WTC11 (cell line): ENCODE results near the gene PXT1. TPM values are rescaled to one million over a fixed set of nuclear protein-coding genes. Genes with fewer than 3 reads are reported as not detected.

Experiments
- ATAC-seq: fragments of 200-7000 bp; cut with Tn5 transposase; 2 replicates; pipeline ENCODE4 v1.10.0; 2021; ENCODE audit warnings: mild to moderate bottlenecking, moderate library complexity
- CTCF ChIA-PET: fragments of 300-600 bp; sonication (Branson Sonifier 250); formaldehyde crosslinking; loops from one replicate; lab custom pipeline; 2021; ENCODE audit warnings: antibody characterized with exemption; lab: Charles Lee
- POLR2A ChIA-PET: fragments of 350-600 bp; sonication (Branson Sonifier 250); formaldehyde crosslinking; loops from one replicate; lab custom pipeline; 2021; ENCODE audit warnings: antibody characterized with exemption; lab: Charles Lee
- DNase-seq: peaks from one replicate; pipeline ENCODE4 v3.0.0; 2021; ENCODE audit warnings: low spot score
- H3K27ac Mint-ChIP-seq: 2 replicates; pipeline ENCODE4 v1.8.0; 2021; ENCODE audit warnings: mixed read lengths
- H3K27me3 Mint-ChIP-seq: 2 replicates; pipeline ENCODE4 v1.8.0; 2021; ENCODE audit warnings: low read depth, mild to moderate bottlenecking, moderate library complexity, mixed read lengths
- H3K36me3 Mint-ChIP-seq: 2 replicates; pipeline ENCODE4 v1.8.0; 2021; ENCODE audit warnings: mixed read lengths
- H3K4me1 Mint-ChIP-seq: 2 replicates; pipeline ENCODE4 v1.8.0; 2022; ENCODE audit warnings: mixed read lengths
- H3K4me3 Mint-ChIP-seq: 2 replicates; pipeline ENCODE4 v1.8.0; 2021; ENCODE audit warnings: mild to moderate bottlenecking, moderate library complexity, mixed read lengths
- H3K9me3 Mint-ChIP-seq: 2 replicates; pipeline ENCODE4 v1.8.0; 2021; ENCODE audit warnings: mixed read lengths
- CBFB ChIP-seq: sonication (generic); formaldehyde crosslinking; IDR thresholded peaks from 2 replicates; pipeline ENCODE4 v1.8.1; 2022; ENCODE audit warnings: mild to moderate bottlenecking, low read depth, missing genetic modification reagents
- E2F5 ChIP-seq: sonication (generic); formaldehyde crosslinking; IDR thresholded peaks from 2 replicates; pipeline ENCODE4 v1.8.1; 2022; ENCODE audit warnings: mild to moderate bottlenecking, moderate library complexity, missing genetic modification reagents
- ESRRA ChIP-seq: sonication (generic); formaldehyde crosslinking; IDR thresholded peaks from 2 replicates; pipeline ENCODE4 v1.8.1; 2022; ENCODE audit warnings: mild to moderate bottlenecking, missing genetic modification reagents, borderline replicate concordance
- FOXJ3 ChIP-seq: sonication (generic); formaldehyde crosslinking; IDR thresholded peaks from 2 replicates; pipeline ENCODE4 v1.9.0; 2021; ENCODE audit warnings: missing genetic modification reagents, mild to moderate bottlenecking, borderline replicate concordance
- FOXK1 ChIP-seq: sonication (generic); formaldehyde crosslinking; IDR thresholded peaks from 2 replicates; pipeline ENCODE4 v1.8.0; 2022; ENCODE audit warnings: mild to moderate bottlenecking, moderate library complexity, missing genetic modification reagents
- FOXP1 ChIP-seq: sonication (generic); formaldehyde crosslinking; IDR thresholded peaks from 2 replicates; pipeline ENCODE4 v1.8.0; 2022; ENCODE audit warnings: missing genetic modification reagents, mild to moderate bottlenecking, moderate library complexity, borderline replicate concordance
- GRHL2 ChIP-seq: fragments of 250-450 bp; sonication (Bioruptor Pico); IDR thresholded peaks from 2 replicates; pipeline ENCODE4 v1.8.0; 2022; ENCODE audit warnings: mild to moderate bottlenecking, moderate library complexity; ENCODE audit not compliant: insufficient replicate concordance, severe bottlenecking
- HMGA2 ChIP-seq: fragments of 250-450 bp; sonication (Bioruptor Pico); IDR thresholded peaks from 2 replicates; pipeline ENCODE4 v1.4.0; 2021; ENCODE audit warnings: mild to moderate bottlenecking, moderate library complexity
- IRF2 ChIP-seq: sonication (generic); formaldehyde crosslinking; IDR thresholded peaks from 2 replicates; pipeline ENCODE4 v1.8.0; 2022; ENCODE audit warnings: low read depth, missing genetic modification reagents, borderline replicate concordance
- JAZF1 ChIP-seq: fragments of 250-450 bp; sonication (Bioruptor Pico); IDR thresholded peaks from 2 replicates; pipeline ENCODE4 v1.9.0; 2021; ENCODE audit warnings: moderate library complexity, mild to moderate bottlenecking, inconsistent platforms
- KAT7 ChIP-seq: sonication (generic); formaldehyde crosslinking; IDR thresholded peaks from 2 replicates; pipeline ENCODE4 v1.8.1; 2023; ENCODE audit warnings: missing genetic modification reagents, mild to moderate bottlenecking, borderline replicate concordance
- MYBL2 ChIP-seq: sonication (generic); formaldehyde crosslinking; IDR thresholded peaks from 2 replicates; pipeline ENCODE4 v1.8.1; 2023; ENCODE audit warnings: mild to moderate bottlenecking, moderate library complexity, missing genetic modification reagents
- PREB ChIP-seq: sonication (generic); formaldehyde crosslinking; IDR thresholded peaks from 2 replicates; pipeline ENCODE4 v1.8.1; 2022; ENCODE audit warnings: mild to moderate bottlenecking, missing genetic modification reagents, moderate library complexity, borderline replicate concordance
- RORB ChIP-seq: fragments of 250-450 bp; sonication (Bioruptor Pico); IDR thresholded peaks from 2 replicates; pipeline ENCODE4 v1.9.0; 2021; ENCODE audit warnings: mild to moderate bottlenecking
- SMAD3 ChIP-seq: sonication (generic); formaldehyde crosslinking; IDR thresholded peaks from 2 replicates; pipeline ENCODE4 v1.8.0; 2022; ENCODE audit warnings: missing genetic modification reagents, mild to moderate bottlenecking, borderline replicate concordance
- SOX15 ChIP-seq: fragments of 250-450 bp; sonication (Bioruptor Pico); IDR thresholded peaks from 2 replicates; pipeline ENCODE4 v1.9.0; 2021; ENCODE audit warnings: mild to moderate bottlenecking
- TEAD4 ChIP-seq: sonication (generic); formaldehyde crosslinking; IDR thresholded peaks from 2 replicates; pipeline ENCODE4 v1.8.0; 2022; ENCODE audit warnings: mild to moderate bottlenecking, missing genetic modification reagents
- ZMAT4 ChIP-seq: fragments of 250-450 bp; sonication (Bioruptor Pico); IDR thresholded peaks from 2 replicates; pipeline ENCODE4 v1.9.0; 2021; ENCODE audit warnings: mild to moderate bottlenecking
- ZNF121 ChIP-seq: sonication (generic); formaldehyde crosslinking; IDR thresholded peaks from 2 replicates; pipeline ENCODE4 v1.8.0; 2023; ENCODE audit warnings: missing genetic modification reagents
- ZNF232 ChIP-seq: sonication (generic); formaldehyde crosslinking; IDR thresholded peaks from 2 replicates; pipeline ENCODE4 v1.8.0; 2022; ENCODE audit warnings: mild to moderate bottlenecking, missing genetic modification reagents
- ZNF317 ChIP-seq: sonication (generic); formaldehyde crosslinking; IDR thresholded peaks from 2 replicates; pipeline ENCODE4 v1.8.1; 2023; ENCODE audit warnings: low read depth, mild to moderate bottlenecking, moderate library complexity, missing genetic modification reagents, borderline replicate concordance
- ZNF423 ChIP-seq: fragments of 250-450 bp; sonication (Bioruptor Pico); IDR thresholded peaks from 2 replicates; pipeline ENCODE4 v2.1.2; 2022; ENCODE audit warnings: mild to moderate bottlenecking, moderate library complexity
- ZNF512 ChIP-seq: sonication (generic); formaldehyde crosslinking; IDR thresholded peaks from 2 replicates; pipeline ENCODE4 v1.8.1; 2022; ENCODE audit warnings: missing genetic modification reagents, borderline replicate concordance
- total RNA-seq: library from RNA; stranded (reverse); gene quantifications from 3 replicates; pipeline ENCODE4 v1.2.3, GENCODE V29; 2021
- TF ChIP-seq, protein P1 (sequence below): fragments of 250-450 bp; sonication (Bioruptor Pico); IDR thresholded peaks from 2 replicates; pipeline ENCODE4 v1.9.0; 2021; ENCODE audit warnings: mild to moderate bottlenecking

Gene PXT1
- total RNA-seq, 1 experiment from 2014 or later: 0.15 TPM

- no peaks in the 10 kb centered on the region for H3K4me1 Mint-ChIP-seq
- H3K27me3 Mint-ChIP-seq: no peaks in the 10 kb centered on the region
- no peaks in the 10 kb centered on the region for H3K9me3 Mint-ChIP-seq
- CTCF ChIA-PET: interaction anchor here (0.8 to 1.1 kb wide), 3 partner anchors 17 to 102 kb away, joined by 3 read pairs; no protein-coding TSS in a partner anchor
- POLR2A ChIA-PET: no interaction called here
- no peak for DNase-seq
- no peak overlapping the region for H3K4me3 Mint-ChIP-seq
- no peak overlapping the region for H3K27ac Mint-ChIP-seq
- TF ChIP-seq CBFB (CRISPR knock-in tag) (no peak), FOXP1 (no peak), JAZF1 (CRISPR knock-in tag) (no peak), PREB (CRISPR knock-in tag) (no peak), ZNF232 (CRISPR knock-in tag) (no peak), MYBL2 (CRISPR knock-in tag) (no peak), GRHL2 (CRISPR knock-in tag) (no peak), KAT7 (no peak), IRF2 (no peak)
- TF ChIP-seq, all 79 proteins: peak for 0
- no peaks in the 10 kb centered on the region for H3K36me3 Mint-ChIP-seq
- ATAC-seq: no peak
These were observed 38.5 kb downstream of the PXT1 start for GRCh38 chr6:36404164-36404563.

GRCh38 chr6:36402481-36402880 is 40.2 kb downstream of the PXT1 start:
- Mint-ChIP-seq H3K4me1 (no peaks in the 10 kb centered on the region), H3K36me3 (no peaks in the 10 kb centered on the region), H3K27me3 (no peaks in the 10 kb centered on the region), H3K27ac (no peak overlapping the region), H3K9me3 (no peaks in the 10 kb centered on the region), H3K4me3 (no peak overlapping the region)
- no peak for DNase-seq
- ChIA-PET CTCF (interaction anchor here (0.7 to 1.4 kb wide), 2 partner anchors 28 to 281 kb away, joined by 3 read pairs; no protein-coding TSS in a partner anchor), POLR2A (no interaction called here)
- no peak for TF ChIP-seq ZMAT4 (CRISPR knock-in tag)
- TF ChIP-seq HMGA2 (CRISPR knock-in tag): no peak
- no peak for TF ChIP-seq E2F5
- no peak for TF ChIP-seq RORB (CRISPR knock-in tag)
- no peak for TF ChIP-seq ESRRA (CRISPR knock-in tag)
- no peak for TF ChIP-seq SMAD3 (CRISPR knock-in tag)
- TF ChIP-seq, protein P1, sequence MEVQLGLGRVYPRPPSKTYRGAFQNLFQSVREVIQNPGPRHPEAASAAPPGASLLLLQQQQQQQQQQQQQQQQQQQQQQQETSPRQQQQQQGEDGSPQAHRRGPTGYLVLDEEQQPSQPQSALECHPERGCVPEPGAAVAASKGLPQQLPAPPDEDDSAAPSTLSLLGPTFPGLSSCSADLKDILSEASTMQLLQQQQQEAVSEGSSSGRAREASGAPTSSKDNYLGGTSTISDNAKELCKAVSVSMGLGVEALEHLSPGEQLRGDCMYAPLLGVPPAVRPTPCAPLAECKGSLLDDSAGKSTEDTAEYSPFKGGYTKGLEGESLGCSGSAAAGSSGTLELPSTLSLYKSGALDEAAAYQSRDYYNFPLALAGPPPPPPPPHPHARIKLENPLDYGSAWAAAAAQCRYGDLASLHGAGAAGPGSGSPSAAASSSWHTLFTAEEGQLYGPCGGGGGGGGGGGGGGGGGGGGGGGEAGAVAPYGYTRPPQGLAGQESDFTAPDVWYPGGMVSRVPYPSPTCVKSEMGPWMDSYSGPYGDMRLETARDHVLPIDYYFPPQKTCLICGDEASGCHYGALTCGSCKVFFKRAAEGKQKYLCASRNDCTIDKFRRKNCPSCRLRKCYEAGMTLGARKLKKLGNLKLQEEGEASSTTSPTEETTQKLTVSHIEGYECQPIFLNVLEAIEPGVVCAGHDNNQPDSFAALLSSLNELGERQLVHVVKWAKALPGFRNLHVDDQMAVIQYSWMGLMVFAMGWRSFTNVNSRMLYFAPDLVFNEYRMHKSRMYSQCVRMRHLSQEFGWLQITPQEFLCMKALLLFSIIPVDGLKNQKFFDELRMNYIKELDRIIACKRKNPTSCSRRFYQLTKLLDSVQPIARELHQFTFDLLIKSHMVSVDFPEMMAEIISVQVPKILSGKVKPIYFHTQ (CRISPR knock-in tag): no peak
- TF ChIP-seq ZNF121 (CRISPR knock-in tag): no peak
- no peak for ATAC-seq

DNA sequence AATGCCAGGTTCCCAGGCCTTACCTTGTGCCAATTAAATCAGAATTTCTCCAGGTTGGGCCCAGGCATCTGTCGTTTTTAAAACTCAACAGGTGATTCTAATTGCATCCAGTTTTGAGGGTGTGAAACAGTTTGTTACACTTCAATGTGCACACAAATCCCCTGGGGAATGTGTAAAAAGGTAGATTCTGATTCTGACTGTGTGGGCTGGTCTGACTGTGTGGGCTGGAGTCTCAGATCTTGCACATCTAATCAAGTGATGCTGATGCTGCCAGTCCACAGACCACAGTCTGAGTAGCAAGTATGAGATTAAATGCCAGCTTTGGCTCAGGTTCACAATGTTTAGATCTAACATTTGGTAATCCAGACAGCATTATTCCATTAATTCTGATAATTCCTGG is 42.7 kb downstream of the PXT1 start:
- Mint-ChIP-seq H3K4me3 (no peak overlapping the region), H3K4me1 (no peaks in the 10 kb centered on the region)
- ATAC-seq: no peak
- POLR2A ChIA-PET: no interaction called here
- no peak for DNase-seq
- TF ChIP-seq FOXJ3 (CRISPR knock-in tag) (no peak), ZNF317 (CRISPR knock-in tag) (no peak), ZNF423 (no peak), ZNF512 (no peak), FOXK1 (CRISPR knock-in tag) (no peak), SOX15 (CRISPR knock-in tag) (no peak), TEAD4 (CRISPR knock-in tag) (no peak)
- TF ChIP-seq, all 79 proteins: peak for 0
- H3K36me3 Mint-ChIP-seq: no peaks in the 10 kb centered on the region
- no peaks in the 10 kb centered on the region for H3K27me3 Mint-ChIP-seq
- no peak overlapping the region for H3K27ac Mint-ChIP-seq
- CTCF ChIA-PET: no interaction called here
- H3K9me3 Mint-ChIP-seq: no peaks in the 10 kb centered on the region
